GM12864 (cell line): ENCODE data around the gene FTCD.
"Not testable (repeated sequence)": the region's sequence is repeated elsewhere in the genome, so short reads cannot be mapped to it uniquely, and the experiment has no call there.

Experiments used
- DNase-seq: peaks from one replicate; pipeline ENCODE4 v3.0.0-alpha.2; 2011; ENCODE audit warnings: low read depth
- H3K4me3 ChIP-seq: 2 replicates; pipeline ENCODE4 v1.5.1; 2011; ENCODE audit warnings: mild to moderate bottlenecking, low read depth, low read length, control low read depth
- TF ChIP-seq, protein P1 (sequence below): IDR thresholded peaks from 2 replicates; pipeline ENCODE4 v1.5.1; 2011; ENCODE audit warnings: low read depth, mild to moderate bottlenecking, moderate library complexity, low read length, control low read depth, inconsistent platforms; ENCODE audit errors: missing control alignments

The FTCD gene

DNA sequence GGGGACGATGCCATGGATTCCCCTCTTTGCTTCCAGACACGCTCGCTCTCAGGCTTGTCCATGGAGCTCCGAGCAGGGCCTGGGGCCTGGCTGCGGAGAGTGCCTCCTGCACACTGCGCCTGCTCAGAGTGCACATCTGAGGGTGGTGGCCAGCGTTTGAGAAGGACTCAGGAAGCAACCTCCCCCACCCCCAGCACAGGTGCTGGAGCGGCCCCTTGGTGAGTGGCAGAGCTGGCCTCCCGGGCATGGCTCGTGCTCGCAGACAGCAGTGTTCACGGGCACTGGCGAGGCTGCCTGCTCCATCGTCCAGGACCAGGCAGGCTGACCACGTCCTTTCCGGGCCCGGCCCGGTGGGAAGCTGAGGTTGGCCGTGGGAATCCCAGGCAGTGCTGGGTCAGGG lies 26.1 kb upstream of the FTCD start:
- no peak for DNase-seq
- TF ChIP-seq, protein P1, sequence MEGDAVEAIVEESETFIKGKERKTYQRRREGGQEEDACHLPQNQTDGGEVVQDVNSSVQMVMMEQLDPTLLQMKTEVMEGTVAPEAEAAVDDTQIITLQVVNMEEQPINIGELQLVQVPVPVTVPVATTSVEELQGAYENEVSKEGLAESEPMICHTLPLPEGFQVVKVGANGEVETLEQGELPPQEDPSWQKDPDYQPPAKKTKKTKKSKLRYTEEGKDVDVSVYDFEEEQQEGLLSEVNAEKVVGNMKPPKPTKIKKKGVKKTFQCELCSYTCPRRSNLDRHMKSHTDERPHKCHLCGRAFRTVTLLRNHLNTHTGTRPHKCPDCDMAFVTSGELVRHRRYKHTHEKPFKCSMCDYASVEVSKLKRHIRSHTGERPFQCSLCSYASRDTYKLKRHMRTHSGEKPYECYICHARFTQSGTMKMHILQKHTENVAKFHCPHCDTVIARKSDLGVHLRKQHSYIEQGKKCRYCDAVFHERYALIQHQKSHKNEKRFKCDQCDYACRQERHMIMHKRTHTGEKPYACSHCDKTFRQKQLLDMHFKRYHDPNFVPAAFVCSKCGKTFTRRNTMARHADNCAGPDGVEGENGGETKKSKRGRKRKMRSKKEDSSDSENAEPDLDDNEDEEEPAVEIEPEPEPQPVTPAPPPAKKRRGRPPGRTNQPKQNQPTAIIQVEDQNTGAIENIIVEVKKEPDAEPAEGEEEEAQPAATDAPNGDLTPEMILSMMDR = no peak

DNA sequence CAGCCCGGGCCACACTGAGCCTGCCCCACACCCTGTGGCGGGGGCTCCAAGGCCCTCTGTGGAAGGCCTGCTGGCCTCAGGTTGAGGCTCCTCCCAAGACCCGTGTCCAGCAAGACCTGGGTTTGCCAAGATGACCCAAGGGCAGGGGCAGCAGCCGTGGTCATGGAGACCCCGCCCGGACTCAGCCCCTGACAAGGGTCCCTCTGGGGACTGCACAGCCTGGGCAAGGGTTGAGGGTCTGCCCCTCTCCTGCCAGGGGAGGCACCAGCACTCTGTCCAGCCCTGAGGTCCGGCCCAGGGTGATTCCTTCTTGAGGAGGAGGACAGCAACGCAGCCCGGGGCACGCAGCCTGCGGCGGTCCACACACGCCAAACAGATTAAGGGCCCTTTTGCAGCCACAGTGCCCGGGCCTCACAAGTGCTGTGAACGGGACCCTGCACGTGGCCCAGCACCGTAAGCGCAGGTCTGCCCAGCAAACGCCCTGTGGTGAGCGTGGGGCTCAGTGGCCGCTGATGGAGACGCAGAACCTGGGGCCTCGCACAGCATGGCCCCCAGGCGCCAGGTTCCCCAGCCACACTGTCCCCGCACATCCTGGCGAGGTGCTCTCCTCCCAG lies 25.5 kb upstream of the FTCD start:
- no peak overlapping the region for H3K4me3 ChIP-seq
- TF ChIP-seq, protein P1 = no peak
- no peak for DNase-seq

More for the DNA sequence above, 26.1 kb upstream of the FTCD start:
- no peak overlapping the region for H3K4me3 ChIP-seq

DNA sequence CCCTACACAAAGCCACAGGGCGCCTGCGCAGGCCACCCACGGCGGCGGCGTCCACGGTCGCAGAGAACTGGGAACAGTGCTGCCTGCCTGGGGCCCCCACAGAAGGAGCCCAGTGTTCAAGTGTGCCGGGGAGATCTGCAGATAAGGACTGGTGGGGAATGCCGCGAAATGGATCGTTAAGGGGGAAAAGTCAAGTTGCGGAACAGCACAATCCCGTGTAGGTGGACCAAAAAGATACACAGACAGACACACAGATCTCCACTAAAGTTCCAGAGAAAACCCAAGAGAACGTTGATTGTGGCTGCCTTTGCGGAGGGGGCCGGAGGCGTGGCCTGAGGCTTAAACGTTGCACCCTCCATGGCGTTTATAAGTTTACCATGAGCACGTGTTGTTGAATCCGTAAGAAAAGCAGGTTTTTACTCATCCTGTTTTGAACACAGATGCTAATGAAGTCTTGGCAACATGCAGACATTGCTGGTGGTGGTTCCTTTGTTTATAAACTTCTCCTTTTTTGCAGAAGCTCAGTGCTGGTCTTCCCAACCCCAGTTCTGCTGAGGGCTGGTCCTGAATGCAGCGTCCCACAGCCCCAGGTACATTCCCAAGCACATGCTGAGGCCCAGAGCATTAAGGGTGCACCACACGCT lies 24.8 kb upstream of the FTCD start:
- DNase-seq = no peak
- H3K4me3 ChIP-seq = no peak overlapping the region
- TF ChIP-seq, protein P1 = no peak

DNA sequence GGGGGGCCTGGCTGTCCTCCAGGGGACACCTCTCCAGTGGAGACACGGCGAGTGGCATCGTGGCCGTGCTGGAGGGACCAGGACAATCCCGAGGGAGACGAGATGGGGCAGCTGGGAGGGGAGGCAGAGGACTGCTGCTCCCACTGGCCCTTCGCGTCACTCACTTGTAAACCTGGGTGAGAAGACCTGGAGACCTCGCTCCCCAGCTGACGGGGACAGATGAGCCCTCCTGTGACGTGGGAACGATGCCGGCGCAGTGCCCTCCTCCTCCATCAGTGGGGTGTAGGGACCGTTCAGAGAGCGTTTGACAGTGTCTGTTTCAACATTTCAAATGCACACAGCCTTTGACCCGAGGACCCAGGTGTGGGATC lies 24.3 kb upstream of the FTCD start:
- TF ChIP-seq, protein P1 = no peak
- H3K4me3 ChIP-seq = no peak overlapping the region

DNA sequence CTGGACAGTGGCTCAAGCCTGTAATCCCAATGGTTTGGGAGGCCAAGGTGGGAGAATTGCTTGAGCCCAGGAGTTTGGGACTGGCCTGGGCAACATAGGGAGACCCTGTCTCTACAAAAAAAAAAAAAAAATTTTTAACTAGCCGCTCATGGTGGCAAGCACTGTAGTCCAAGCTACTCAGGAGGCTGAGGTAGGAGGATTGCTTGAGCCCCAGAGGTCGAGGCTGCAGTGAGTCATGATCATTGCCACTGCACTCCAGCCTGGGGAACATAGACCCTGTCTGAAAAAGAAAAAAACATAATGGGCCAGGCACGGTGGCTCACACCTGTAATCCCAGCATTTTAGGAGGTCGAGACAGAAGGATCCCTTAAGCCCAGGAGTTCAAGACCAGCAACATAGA lies 23.6 kb upstream of the FTCD start:
- TF ChIP-seq, protein P1 = no peak
- DNase-seq = no peak
- no peak overlapping the region for H3K4me3 ChIP-seq

More for the DNA sequence above, 24.3 kb upstream of the FTCD start:
- no peak for DNase-seq

DNA sequence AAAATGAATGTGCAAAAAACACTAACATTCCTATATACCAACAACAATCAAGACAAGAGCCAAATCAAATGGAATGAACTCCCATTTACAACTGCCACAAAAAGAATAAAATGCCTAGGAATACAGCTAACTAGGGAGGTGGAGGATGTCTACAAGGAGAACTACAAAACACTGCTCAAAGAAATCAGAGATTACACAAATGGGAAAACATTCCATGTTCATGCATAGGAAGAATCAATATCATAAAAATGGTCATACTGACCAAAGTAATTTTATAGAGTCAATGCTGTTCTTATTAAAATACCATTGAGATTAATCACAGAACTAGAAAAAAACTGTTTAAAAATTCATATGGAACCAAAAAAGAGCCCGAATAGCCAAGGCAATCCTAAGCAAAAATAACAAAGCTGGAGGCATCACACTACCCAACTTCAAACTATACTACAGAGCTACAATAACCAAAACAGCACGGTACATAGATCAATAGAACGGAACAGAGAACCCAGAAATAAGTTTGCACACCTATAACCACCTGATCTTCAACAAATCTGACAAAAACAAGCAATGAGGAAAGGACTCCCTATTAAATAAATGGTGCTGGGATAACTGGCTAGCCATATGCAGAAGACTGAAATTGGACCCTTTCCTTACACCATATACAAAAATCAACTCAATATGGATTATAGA lies 21.2 kb upstream of the FTCD start:
- H3K4me3 ChIP-seq = not testable (repeated sequence)

DNA sequence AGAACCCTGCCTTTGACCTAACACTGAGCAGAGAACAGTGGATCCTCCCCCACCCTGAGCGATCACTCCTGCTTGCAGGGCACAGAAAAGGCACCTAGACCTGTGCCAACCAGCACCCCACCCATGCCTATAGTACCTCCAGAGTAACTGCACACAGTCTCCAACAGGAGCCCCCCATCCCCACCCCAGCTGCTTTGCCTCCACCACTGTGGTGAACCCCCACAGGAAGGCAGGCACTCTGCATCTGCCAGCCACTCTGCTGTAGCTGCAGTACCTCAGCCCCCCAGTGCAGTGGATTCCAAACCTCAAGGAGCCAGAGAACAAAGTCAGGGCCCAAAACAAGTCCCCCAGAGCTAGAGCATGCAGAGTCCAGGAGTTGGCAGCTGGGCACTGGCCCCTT lies 18.2 kb upstream of the FTCD start:
- DNase-seq = no peak
- H3K4me3 ChIP-seq = no peak overlapping the region
- TF ChIP-seq, protein P1 = no peak

More for the DNA sequence above, 21.2 kb upstream of the FTCD start:
- not testable (repeated sequence) for DNase-seq
